Hepatocyte (in vitro differentiated cells): ENCODE measurements around the gene PACS1.

Experiments used
- CTCF ChIP-seq: fragments of 200-600 bp; sonication (generic); IDR thresholded peaks from 2 replicates; pipeline ENCODE4 v1.5.1; 2016; ENCODE audit warnings: antibody characterized with exemption, mild to moderate bottlenecking; ENCODE audit not compliant: poor library complexity
- EZH2 ChIP-seq: fragments of 200-600 bp; sonication (generic); IDR thresholded peaks from 2 replicates; pipeline ENCODE4 v1.6.1; 2016; ENCODE audit warnings: antibody characterized with exemption, mild to moderate bottlenecking, borderline replicate concordance
- EZH2phosphoT487 ChIP-seq: fragments of 200-600 bp; sonication (generic); IDR thresholded peaks from one replicate; pipeline ENCODE4 v1.6.1; 2018; ENCODE audit warnings: antibody characterized with exemption, mild to moderate bottlenecking, low read depth, moderate library complexity; ENCODE audit not compliant: unreplicated experiment, severe bottlenecking

DNA sequence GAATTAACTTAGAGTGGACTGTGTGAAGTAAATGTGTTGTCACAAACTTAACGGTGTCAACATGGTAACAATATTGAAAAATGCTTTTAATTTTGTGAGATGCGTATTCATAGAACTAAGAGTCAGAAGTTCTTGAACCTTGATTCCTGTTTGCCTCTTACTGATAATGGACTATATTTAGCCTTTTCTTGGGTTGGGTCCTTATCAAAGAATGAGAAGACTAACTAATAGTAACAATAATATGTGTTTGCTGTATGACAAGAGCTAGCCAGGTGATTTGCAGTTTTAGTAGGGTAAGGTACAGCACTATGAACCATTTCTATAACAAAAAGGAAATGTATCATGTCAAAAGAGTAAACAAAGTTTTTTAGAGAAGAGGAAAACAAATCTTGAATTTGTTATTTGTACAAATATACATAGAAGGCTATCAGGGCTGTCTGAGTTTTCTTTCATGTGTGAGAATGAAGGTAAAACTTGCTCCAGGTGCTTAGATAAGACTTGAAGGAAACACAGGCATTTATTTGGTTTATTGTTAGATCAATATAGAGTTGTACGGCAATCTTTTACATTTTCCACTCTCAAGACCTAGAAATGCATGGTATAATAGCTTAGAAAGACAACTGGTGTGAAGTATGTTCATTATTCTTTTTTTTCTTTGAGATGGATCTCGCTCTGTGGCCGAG, 74.1 kb downstream of the PACS1 start:
- no peak for TF ChIP-seq CTCF
- no peak for TF ChIP-seq EZH2
- no peak for TF ChIP-seq EZH2phosphoT487
